Neural cell (in vitro differentiated cells): Measurements from ENCODE around the gene KRTAP10-11.

ENCODE experiments used
- CTCF ChIP-seq: fragments of 450-650 bp; IDR thresholded peaks from 2 replicates; pipeline ENCODE4 v1.5.1; 2014; ENCODE audit warnings: antibody characterized with exemption, mild to moderate bottlenecking, moderate library complexity; ENCODE audit not compliant: poor library complexity, severe bottlenecking
- EP300 ChIP-seq: fragments of 450-650 bp; conservative IDR thresholded peaks from 2 replicates; pipeline ENCODE4 v1.6.1; 2014; ENCODE audit warnings: antibody characterized with exemption, mild to moderate bottlenecking, moderate library complexity; ENCODE audit not compliant: poor library complexity, severe bottlenecking
- MXI1 ChIP-seq: fragments of 450-650 bp; conservative IDR thresholded peaks from 2 replicates; pipeline ENCODE4 v1.6.1; 2014; ENCODE audit warnings: antibody characterized with exemption, mild to moderate bottlenecking; ENCODE audit not compliant: poor library complexity, severe bottlenecking
- POLR2AphosphoS5 ChIP-seq: IDR thresholded peaks from 2 replicates; pipeline ENCODE4 v1.6.1; 2012
- REST ChIP-seq: IDR thresholded peaks from 2 replicates; pipeline ENCODE4 v1.6.1; 2012; ENCODE audit warnings: borderline replicate concordance

- no peak for TF ChIP-seq POLR2AphosphoS5
- no peak for TF ChIP-seq REST
- no peak for TF ChIP-seq CTCF
- TF ChIP-seq MXI1, result no peak
- TF ChIP-seq EP300, result no peak
Observed at GRCh38 chr21:44687671-44688070, 41.5 kb downstream of the KRTAP10-11 start.
